HG02938 (cell line): ENCODE results near the gene CD300LF.

Experiments
- ATAC-seq: cut with Tn5 transposase; IDR thresholded peaks from one replicate; pipeline ENCODE4 v1.9.1; 2021; ENCODE audit warnings: mild to moderate bottlenecking, moderate library complexity; ENCODE audit not compliant: unreplicated experiment

The CD300LF gene

DNA sequence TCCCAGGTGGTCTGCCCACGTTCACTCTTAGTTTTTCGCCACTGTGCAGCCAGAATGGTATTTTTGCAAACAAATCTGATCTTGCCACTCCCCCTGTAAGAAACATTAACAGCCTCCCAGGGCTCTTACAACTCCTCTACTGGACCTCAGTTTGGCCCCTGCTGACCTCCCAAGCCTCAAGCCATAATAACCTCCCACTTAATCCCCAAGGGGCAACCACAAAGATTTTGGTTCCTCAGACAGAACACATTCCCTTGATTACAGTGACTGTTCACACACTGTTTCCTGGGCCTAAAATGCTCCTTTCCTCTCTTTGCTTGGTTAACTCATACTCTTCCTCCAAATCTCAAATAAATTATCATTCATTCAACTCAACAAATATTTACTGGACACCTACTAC lies 67.7 kb downstream of the CD300LF start:
- ATAC-seq = no peak

- no peak for ATAC-seq
These were observed 68.3 kb downstream of the CD300LF start for GRCh38 chr17:74644419-74644818.
